Left lung (tissue), 10 donors: Measurements from ENCODE around the gene CLIC4. TPM values are rescaled to one million over a fixed set of nuclear protein-coding genes. Genes with fewer than 3 reads are reported as not detected.
A peak's percentile ranks its signal among the peaks of the same experiment; 100 is the strongest.

ENCODE experiments used
- ATAC-seq: fragments of 200-7000 bp; cut with Tn5 transposase; one replicate; pipeline ENCODE4 v1.9.1; 2020; ENCODE audit warnings: moderate library complexity
- DNase-seq, 4 donors: peaks; one replicate each; pipeline ENCODE4 v3.0.0-alpha.2; 2013 to 2020
- H3K27ac ChIP-seq, 2 donors: fragments of 200-600 bp; sonication (generic) in 1 of 2; one replicate each; pipeline versions ENCODE4 v1.5.0 to v1.8.0; 2020 to 2021
- H3K27me3 ChIP-seq, 2 donors: fragments of 200-600 bp; sonication (generic) in 1 of 2; one replicate each; pipeline versions ENCODE4 v1.5.0 to v1.8.0; 2020 to 2021
- H3K36me3 ChIP-seq, 2 donors: fragments of 200-600 bp; sonication (generic) in 1 of 2; one replicate each; pipeline versions ENCODE4 v1.5.0 to v1.8.0; 2020 to 2021
- H3K4me1 ChIP-seq, 2 donors: fragments of 200-600 bp; one replicate each; pipeline ENCODE4 v1.8.0; 2021
- H3K4me3 ChIP-seq, 2 donors: fragments of 200-600 bp; sonication (generic) in 1 of 2; one replicate each; pipeline versions ENCODE4 v1.5.0 to v1.8.0; 2020 to 2021; ENCODE audit warnings: mild to moderate bottlenecking in 1 of 2
- H3K9me3 ChIP-seq, 2 donors: fragments of 200-600 bp; sonication (generic) in 1 of 2; one replicate each; pipeline versions ENCODE4 v1.5.0 to v1.8.0; 2020 to 2021
- CTCF ChIP-seq, 2 donors: fragments of 200-600 bp; sonication (generic) in 1 of 2; IDR thresholded peaks; one replicate each; pipeline versions ENCODE4 v1.5.0 to v1.8.0; 2021; ENCODE audit warnings: antibody characterized with exemption in 2 of 2
- intact Hi-C, 2 donors: fragments of 100-400 bp; cut with DNase I; formaldehyde crosslinking; loops; one replicate each; pipeline versions ENCODE4 v1.11.2 to v1.14.2; 2022
- polyA plus RNA-seq, 6 donors: library from polyadenylated mRNA; unstranded; fragments of 120-200 nt; gene quantifications; one replicate each; pipeline ENCODE4 v1.2.1, GENCODE V29; 2013; ENCODE audit not compliant: insufficient read length in 6 of 6
- total RNA-seq, 2 donors: library from RNA; stranded (reverse); fragmentation: NEBNext Ultra II Directional; extraction: Animal tissue kit (Norgen Biotek cat#: 25700); gene quantifications; one replicate each; pipeline ENCODE4 v1.2.1, GENCODE V29; 2021
- donor health status: DM: no; HTN: yes; CAD: no.
- donor health status: DM: no; HTN: no; CAD: no.

The CLIC4 gene
- total and polyA plus RNA-seq, 8 donors: 158 to 257 (median 224) TPM

GRCh38 chr1:24861821-24862727 is 116.8 kb downstream of the CLIC4 start:
- DNase-seq: peak in 2 of 4 donors; percentile 62 to 75
- intact Hi-C loops: no loop called here

GRCh38 chr1:24862775-24863483 is 117.7 kb downstream of the CLIC4 start:
- intact Hi-C loops: no loop called here
- DNase-seq: peak in 1 of 4 donors; percentile 68
- H3K4me1 ChIP-seq: peaks cover 0 to 5% of the 10 kb centered on the region in 2 donors
- ATAC-seq: no peak
- H3K27me3 ChIP-seq: peaks cover 0 to 39% of the 10 kb centered on the region in 2 donors
- H3K4me3 ChIP-seq: no peak overlapping the region
- H3K27ac ChIP-seq: no peak overlapping the region
- no peak for TF ChIP-seq CTCF (IDR thresholded peaks at IDR 0.05)
- H3K9me3 ChIP-seq: no peaks in the 10 kb centered on the region
- H3K36me3 ChIP-seq: no peaks in the 10 kb centered on the region

More at GRCh38 chr1:24861821-24862727, 116.8 kb downstream of the CLIC4 start:
- Histone ChIP-seq H3K9me3 (no peaks in the 10 kb centered on the region), H3K4me1 (peaks cover 0 to 5% of the 10 kb centered on the region in 2 donors), H3K27me3 (peaks cover 0 to 31% of the 10 kb centered on the region in 2 donors), H3K4me3 (no peak overlapping the region), H3K36me3 (no peaks in the 10 kb centered on the region), H3K27ac (peak overlapping the region in 1 of 2 donors; percentile 31)
- TF ChIP-seq CTCF (IDR thresholded peaks at IDR 0.05): no peak
- peak; percentile 83 for ATAC-seq

- H3K36me3 ChIP-seq: no peaks in the 10 kb centered on the region
- no peak overlapping the region for H3K27ac ChIP-seq
- peaks cover 0 to 46% of the 10 kb centered on the region in 2 donors for H3K27me3 ChIP-seq
- H3K4me1 ChIP-seq: peaks cover 0 to 5% of the 10 kb centered on the region in 2 donors
- TF ChIP-seq CTCF (IDR thresholded peaks at IDR 0.05): no peak
- no peak for DNase-seq
- intact Hi-C loops: no loop called here
- peak; percentile 54 for ATAC-seq
- no peaks in the 10 kb centered on the region for H3K9me3 ChIP-seq
- no peak overlapping the region for H3K4me3 ChIP-seq
Observed at GRCh38 chr1:24864370-24864777, 119.1 kb downstream of the CLIC4 start.

GRCh38 chr1:24865168-24865567 is 119.9 kb downstream of the CLIC4 start:
- Histone ChIP-seq H3K4me3 (no peak overlapping the region), H3K9me3 (no peaks in the 10 kb centered on the region), H3K27me3 (peaks cover 0 to 49% of the 10 kb centered on the region in 2 donors), H3K4me1 (peaks cover 0 to 5% of the 10 kb centered on the region in 2 donors), H3K27ac (no peak overlapping the region), H3K36me3 (no peaks in the 10 kb centered on the region)
- DNase-seq (no peak), ATAC-seq (no peak)
- intact Hi-C loops: no loop called here
- TF ChIP-seq CTCF (IDR thresholded peaks at IDR 0.05): no peak

- TF ChIP-seq CTCF (IDR thresholded peaks at IDR 0.05): no peak
- no peak overlapping the region for H3K4me3 ChIP-seq
- intact Hi-C loops: no loop called here
- DNase-seq (no peak), ATAC-seq (no peak)
- peaks cover 0 to 53% of the 10 kb centered on the region in 2 donors for H3K27me3 ChIP-seq
- no peaks in the 10 kb centered on the region for H3K36me3 ChIP-seq
- H3K27ac ChIP-seq: no peak overlapping the region
- no peaks in the 10 kb centered on the region for H3K9me3 ChIP-seq
- H3K4me1 ChIP-seq: peaks cover 0 to 5% of the 10 kb centered on the region in 2 donors
Observed at GRCh38 chr1:24865587-24865986, 120.3 kb downstream of the CLIC4 start.
